Endometrial microvascular endothelial cells (primary cell): ENCODE measurements around the gene PUM2. TPM values are rescaled to one million over a fixed set of nuclear protein-coding genes. Genes with fewer than 3 reads are reported as not detected.

ENCODE experiments used
- in situ Hi-C: cut with HindIII; loops from 2 replicates; pipeline ENCODE4 v1.10.0; 2017; ENCODE audit warnings: low sequenced_read_pairs, low pct_unique_long_range_greater_than_20kb; ENCODE audit errors: inconsistent ontology term
- total RNA-seq: library from RNA; depleted of rRNA; stranded (reverse); fragments of >200 nt; gene quantifications from one replicate; pipeline ENCODE4 v1.2.3, GENCODE V29; 2015; ENCODE audit errors: inconsistent ontology term

The PUM2 gene
- total RNA-seq, 1 donor from 2014 or later = 27.0 TPM

DNA sequence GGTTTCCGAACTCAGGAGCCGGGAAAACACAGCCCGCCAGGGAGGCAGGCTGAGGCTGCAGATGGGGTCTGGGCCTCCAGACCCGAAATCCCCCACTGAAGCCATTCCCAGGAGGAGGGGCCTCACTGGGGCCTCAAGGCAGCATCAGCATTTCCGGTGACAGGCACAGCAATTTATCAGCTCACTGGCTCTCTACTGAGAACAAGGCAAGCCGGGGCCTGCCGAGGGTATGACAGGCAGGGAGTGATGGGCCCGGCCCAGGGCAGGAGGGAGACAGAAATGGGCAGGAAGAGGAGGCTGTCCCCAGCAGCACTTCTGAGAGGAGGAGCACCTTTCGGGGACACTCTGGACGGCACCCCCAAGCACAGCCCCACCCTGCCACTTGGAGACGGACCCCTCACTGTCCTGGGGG, 138.2 kb downstream of the PUM2 start:
- in situ Hi-C loops = no loop called here

DNA sequence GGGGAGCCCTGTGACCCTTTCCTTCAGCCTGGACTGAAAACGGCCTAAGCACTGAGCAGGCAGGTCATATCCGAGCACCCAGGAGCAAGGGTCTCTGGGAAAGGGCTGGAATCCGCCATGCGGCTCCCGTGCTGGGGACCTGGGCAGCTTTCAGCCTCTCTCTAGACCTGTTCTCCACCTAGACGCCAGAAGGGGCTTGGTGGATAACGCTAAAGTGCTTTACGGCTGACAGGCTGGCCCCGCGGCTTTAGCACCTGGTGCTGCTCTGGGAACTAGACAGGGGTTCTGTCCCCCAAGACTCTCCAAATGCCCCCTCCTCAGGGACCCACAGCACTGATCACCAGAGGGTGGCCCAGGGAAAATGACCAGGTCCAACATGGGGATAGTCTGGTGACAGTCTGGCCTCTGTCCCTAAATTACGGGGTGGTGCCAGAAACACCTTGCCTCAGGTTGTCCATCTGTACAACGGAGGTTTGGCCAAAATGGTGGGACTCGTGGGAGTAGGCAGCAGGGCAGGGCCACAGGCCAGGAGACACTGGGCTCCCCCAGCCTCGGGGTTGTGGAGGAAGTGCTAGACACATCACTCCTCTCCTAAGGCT, 138.7 kb downstream of the PUM2 start:
- in situ Hi-C loops = no loop called here

- in situ Hi-C loops = no loop called here
These were observed 139.2 kb downstream of the PUM2 start for GRCh38 chr2:20211420-20211819.

DNA sequence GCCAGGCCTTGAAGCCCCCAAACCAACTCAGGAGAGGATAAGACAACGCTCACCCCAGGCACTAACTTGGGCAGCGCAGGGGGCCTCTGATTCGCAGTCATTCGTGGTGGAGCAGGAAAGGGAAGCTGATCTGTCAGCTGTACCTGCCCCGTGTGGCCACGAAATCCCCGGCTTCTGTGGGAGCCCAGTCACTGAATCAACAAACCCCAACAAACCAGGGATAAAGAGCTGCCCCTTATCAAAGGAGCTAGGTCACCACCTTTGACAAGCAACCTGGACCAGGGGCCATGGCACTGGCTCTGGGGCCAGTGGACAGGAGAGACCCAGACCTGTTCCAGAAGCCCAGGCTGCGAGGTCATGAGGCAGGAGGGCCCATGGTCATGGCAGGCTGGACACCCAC, 140.2 kb downstream of the PUM2 start:
- in situ Hi-C loops = no loop called here

DNA sequence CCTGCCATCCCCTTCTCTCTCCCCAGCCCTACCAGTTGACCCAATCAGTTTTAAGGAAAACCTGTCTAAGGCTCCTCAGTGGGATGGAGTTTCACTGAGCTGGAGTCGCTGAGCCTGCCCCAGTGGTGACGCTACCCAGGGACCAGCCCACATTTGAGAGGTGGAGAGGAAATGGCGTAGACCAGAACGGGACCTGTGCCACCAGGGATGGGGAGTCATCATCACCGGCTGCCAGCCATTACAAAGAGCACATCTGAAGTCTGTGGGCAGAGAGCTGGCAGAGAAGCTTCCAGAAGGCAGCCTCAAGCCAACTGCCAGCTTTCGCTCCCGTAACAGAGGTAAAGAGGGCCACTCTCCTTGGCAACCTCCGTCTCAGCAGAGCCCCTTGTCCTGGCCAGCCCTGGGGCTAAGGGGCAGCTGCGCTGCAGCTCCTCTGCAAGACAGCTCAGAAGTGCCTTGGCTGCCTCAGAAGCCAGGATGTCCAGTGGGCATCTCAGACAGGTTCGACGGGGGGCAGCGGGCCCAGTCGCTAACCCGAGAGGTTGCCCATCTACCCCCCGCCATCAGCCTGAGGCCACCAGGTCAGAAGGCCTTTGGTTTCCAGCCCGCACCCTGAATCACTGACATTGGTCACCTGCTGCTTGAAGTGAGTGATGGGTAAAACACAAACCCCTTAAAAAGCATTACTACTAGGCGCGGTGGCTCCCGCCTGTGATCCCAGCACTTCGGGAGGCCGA, 141.1 kb downstream of the PUM2 start:
- in situ Hi-C loops = no loop called here

DNA sequence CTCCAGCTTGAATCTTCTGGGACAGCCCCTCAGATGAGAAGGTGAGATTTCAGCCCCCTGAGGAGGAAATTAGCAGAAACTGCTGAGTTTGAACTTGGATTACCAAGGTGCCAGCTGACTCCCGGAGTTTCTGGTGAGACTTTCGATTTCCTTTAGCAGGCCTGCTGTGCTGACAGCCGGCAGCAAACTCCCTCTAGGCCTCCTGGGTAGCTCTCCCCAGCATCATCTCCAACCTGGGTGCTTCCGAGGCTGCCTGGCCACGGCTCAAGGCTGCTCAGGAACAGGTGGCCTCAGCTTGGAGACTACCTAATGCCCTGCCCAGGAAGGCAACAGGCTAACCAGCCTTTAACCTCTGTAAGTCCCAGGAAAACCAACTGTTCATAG, 142.2 kb downstream of the PUM2 start:
- in situ Hi-C loops = no loop called here

DNA sequence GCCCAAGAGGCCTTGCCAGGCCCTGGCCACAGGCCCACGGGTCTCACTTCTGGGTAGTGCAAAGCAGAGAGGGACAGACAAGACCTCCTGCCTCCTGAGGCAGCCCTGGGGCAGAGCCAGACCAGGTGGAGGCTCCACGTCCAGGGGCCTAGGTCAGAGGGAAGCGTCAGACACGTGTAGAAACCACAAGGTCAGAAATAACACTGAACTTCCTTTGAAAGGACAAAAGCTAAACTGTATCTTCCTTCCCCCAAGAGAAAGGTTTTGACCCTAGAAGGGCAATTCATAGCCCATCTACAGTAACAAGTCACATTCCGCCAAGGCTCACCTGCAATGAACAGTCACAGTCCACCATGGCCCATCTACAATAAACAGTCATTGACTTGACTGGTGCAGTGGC, 143.6 kb downstream of the PUM2 start:
- in situ Hi-C loops = no loop called here

- in situ Hi-C loops = no loop called here
These were observed 144.6 kb downstream of the PUM2 start for GRCh38 chr2:20205915-20206524.

- in situ Hi-C loops = no loop called here
These were observed 145.6 kb downstream of the PUM2 start for GRCh38 chr2:20205069-20205468.

- in situ Hi-C loops = no loop called here
These were observed 147.0 kb downstream of the PUM2 start for GRCh38 chr2:20203521-20204225.

GRCh38 chr2:20203072-20203471, 147.6 kb downstream of the PUM2 start:
- in situ Hi-C loops = no loop called here

GRCh38 chr2:20201671-20202070, 149.0 kb downstream of the PUM2 start:
- in situ Hi-C loops = no loop called here

DNA sequence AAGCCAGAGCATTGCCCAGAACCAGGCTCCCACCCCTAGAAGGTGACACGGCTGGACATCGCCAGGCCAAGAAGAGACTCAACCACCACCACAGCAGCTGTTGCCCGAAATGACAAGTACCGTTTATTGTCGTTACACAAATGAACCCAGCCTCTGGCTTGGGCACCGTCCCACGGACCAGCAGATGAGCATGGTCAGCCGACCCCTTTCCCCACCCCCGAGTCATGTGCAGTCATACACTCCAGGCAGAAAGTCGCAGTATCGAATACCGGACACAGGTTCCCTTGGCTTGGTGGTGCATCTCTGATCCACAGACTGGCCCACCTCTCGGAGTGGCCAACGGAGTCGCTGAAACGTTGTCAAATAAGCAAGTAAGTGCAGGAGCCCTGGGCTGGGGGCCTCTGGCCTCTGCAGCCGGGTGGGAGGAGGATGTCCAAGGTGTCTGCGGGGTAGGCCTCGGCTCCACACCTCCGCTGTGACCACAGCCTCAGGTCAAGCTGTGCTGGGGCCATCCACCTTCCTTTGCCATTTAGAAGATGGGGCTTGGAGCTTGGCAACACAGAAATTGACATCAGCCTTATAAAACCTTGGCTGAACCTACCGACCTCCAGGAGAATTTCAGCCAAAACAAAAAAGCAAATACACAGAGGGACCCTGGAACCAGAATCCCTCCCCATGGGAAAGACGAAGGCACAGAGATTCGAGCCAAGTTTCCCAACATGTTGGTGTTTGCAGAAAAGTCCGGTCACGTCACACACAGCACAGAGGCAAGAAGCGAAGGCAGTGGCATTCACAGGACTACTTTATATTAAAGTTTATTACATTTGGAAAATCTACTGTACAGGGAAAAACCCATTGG, 149.7 kb downstream of the PUM2 start:
- in situ Hi-C loops = no loop called here

DNA sequence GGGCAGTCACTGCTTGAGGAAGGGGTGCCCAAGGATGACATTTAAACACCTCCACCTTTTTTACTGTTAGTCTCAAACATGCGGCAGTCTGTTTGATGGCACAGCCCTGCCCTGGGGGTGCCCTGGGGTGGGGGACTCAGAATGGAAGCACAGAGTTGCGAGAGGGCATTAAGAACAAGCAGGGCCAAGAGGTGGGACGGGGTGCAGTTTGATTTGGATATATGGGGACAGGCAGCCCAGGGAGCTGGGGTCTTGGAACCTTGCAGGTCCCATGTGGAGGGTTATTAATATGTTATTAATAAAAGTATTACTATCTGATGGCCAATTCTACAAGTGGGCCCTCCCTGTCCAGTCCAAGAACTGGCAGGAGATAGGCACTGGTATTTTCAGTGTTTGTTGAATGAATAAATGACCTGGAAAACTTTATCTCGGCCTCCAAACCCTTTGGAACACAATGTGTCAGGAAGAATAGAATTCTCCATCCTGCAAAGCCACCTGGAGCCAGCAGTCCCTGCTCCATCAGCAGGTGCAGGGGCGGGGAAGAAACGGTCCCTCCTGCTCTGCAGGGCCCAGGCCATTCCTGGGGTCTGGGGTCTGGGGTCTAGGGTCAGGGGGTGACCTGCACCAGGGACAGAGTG, 150.9 kb downstream of the PUM2 start:
- in situ Hi-C loops = no loop called here

GRCh38 chr2:20198796-20199632, 151.6 kb downstream of the PUM2 start:
- in situ Hi-C loops = no loop called here
